SK-N-SH (cell line): ENCODE data around the gene GLS.

Source experiments
- EZH2phosphoT487 ChIP-seq: fragments of 200-600 bp; sonication (generic); IDR thresholded peaks from 2 replicates; pipeline ENCODE4 v1.6.1; 2017; ENCODE audit warnings: low read depth, mixed run types, mild to moderate bottlenecking, antibody characterized with exemption, moderate library complexity, borderline replicate concordance
- GABPA ChIP-seq: IDR thresholded peaks from 2 replicates; pipeline ENCODE4 v1.4.0; 2012; ENCODE audit warnings: low read depth, mild to moderate bottlenecking
- MEF2A ChIP-seq: IDR thresholded peaks from 2 replicates; pipeline ENCODE4 v1.4.0; 2012; ENCODE audit warnings: low read depth, borderline replicate concordance
- NFIC ChIP-seq: IDR thresholded peaks from 2 replicates; pipeline ENCODE4 v1.4.0; 2012; ENCODE audit warnings: borderline replicate concordance
- POLR2AphosphoS5 ChIP-seq: IDR thresholded peaks from 2 replicates; pipeline ENCODE4 v1.6.1; 2012; ENCODE audit warnings: low read depth, low read length
- RFX5 ChIP-seq: IDR thresholded peaks from 2 replicates; pipeline ENCODE4 v1.6.1; 2012; ENCODE audit warnings: mild to moderate bottlenecking, improper control_type of control experiment, low read length
- TAF1 ChIP-seq: IDR thresholded peaks from 2 replicates; pipeline ENCODE4 v1.6.1; 2012; ENCODE audit warnings: low read depth, mild to moderate bottlenecking, low read length, moderate library complexity, borderline replicate concordance
- YY1 ChIP-seq: IDR thresholded peaks from 2 replicates; pipeline ENCODE4 v1.4.0; 2012; ENCODE audit warnings: low read depth, mild to moderate bottlenecking
- TF ChIP-seq, protein P1 (sequence below): fragments of 200-600 bp; sonication (generic); IDR thresholded peaks from 2 replicates; pipeline ENCODE4 v1.6.1; 2017; ENCODE audit warnings: antibody characterized with exemption, mild to moderate bottlenecking, moderate library complexity

DNA sequence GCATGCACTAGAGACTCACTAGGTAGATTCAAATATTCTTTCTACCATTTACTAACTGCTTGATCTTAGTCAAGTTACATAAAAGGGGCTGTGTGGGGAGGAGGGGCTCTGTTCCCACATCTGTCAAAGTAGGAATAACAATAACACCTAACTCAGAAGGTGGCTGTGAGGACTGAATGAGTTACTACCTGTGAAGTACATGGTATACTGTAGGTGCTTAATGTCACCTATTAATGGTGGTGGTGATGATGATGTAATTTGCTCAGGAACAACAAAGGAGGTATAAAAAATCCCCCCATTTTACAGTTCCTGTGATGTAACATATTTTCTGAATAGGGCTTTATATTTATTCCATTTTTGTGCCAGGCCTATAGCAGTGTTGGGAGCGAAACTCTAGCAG is 92.6 kb downstream of the GLS start:
- TF ChIP-seq, protein P1, sequence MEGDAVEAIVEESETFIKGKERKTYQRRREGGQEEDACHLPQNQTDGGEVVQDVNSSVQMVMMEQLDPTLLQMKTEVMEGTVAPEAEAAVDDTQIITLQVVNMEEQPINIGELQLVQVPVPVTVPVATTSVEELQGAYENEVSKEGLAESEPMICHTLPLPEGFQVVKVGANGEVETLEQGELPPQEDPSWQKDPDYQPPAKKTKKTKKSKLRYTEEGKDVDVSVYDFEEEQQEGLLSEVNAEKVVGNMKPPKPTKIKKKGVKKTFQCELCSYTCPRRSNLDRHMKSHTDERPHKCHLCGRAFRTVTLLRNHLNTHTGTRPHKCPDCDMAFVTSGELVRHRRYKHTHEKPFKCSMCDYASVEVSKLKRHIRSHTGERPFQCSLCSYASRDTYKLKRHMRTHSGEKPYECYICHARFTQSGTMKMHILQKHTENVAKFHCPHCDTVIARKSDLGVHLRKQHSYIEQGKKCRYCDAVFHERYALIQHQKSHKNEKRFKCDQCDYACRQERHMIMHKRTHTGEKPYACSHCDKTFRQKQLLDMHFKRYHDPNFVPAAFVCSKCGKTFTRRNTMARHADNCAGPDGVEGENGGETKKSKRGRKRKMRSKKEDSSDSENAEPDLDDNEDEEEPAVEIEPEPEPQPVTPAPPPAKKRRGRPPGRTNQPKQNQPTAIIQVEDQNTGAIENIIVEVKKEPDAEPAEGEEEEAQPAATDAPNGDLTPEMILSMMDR = no peak
- TF ChIP-seq EZH2phosphoT487 (no peak), YY1 (no peak), POLR2AphosphoS5 (no peak), RFX5 (no peak), TAF1 (no peak), GABPA (no peak), NFIC (no peak), MEF2A (no peak)
